T-helper 2 cell treated with Interferon-gamma antibody and Interleukin-4, amounts not matched to agents 5 μg/mL and 100 μg/mL, for 36 hours (primary cell): ENCODE measurements around the gene PUSL1.

ENCODE experiments used
- DNase-seq: peaks from one replicate; pipeline ENCODE4 v3.0.0; 2021; ENCODE audit warnings: low spot score
- H3K27ac Mint-ChIP-seq: one replicate; pipeline ENCODE4 v1.8.0; 2021; ENCODE audit warnings: mild to moderate bottlenecking, mixed read lengths
- H3K27me3 Mint-ChIP-seq: one replicate; pipeline ENCODE4 v1.8.0; 2021; ENCODE audit warnings: low read depth, mixed read lengths
- H3K36me3 Mint-ChIP-seq: one replicate; pipeline ENCODE4 v1.8.0; 2021; ENCODE audit warnings: low read depth, mixed read lengths
- H3K4me1 Mint-ChIP-seq: one replicate; pipeline ENCODE4 v1.8.0; 2021; ENCODE audit warnings: low read depth, mixed read lengths
- H3K4me3 Mint-ChIP-seq: one replicate; pipeline ENCODE4 v1.8.0; 2022; ENCODE audit warnings: mild to moderate bottlenecking, moderate library complexity, mixed read lengths
- H3K9me3 Mint-ChIP-seq: one replicate; pipeline ENCODE4 v1.8.0; 2021; ENCODE audit warnings: mixed read lengths

PUSL1 gene, protein sequence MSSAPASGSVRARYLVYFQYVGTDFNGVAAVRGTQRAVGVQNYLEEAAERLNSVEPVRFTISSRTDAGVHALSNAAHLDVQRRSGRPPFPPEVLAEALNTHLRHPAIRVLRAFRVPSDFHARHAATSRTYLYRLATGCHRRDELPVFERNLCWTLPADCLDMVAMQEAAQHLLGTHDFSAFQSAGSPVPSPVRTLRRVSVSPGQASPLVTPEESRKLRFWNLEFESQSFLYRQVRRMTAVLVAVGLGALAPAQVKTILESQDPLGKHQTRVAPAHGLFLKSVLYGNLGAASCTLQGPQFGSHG

DNA sequence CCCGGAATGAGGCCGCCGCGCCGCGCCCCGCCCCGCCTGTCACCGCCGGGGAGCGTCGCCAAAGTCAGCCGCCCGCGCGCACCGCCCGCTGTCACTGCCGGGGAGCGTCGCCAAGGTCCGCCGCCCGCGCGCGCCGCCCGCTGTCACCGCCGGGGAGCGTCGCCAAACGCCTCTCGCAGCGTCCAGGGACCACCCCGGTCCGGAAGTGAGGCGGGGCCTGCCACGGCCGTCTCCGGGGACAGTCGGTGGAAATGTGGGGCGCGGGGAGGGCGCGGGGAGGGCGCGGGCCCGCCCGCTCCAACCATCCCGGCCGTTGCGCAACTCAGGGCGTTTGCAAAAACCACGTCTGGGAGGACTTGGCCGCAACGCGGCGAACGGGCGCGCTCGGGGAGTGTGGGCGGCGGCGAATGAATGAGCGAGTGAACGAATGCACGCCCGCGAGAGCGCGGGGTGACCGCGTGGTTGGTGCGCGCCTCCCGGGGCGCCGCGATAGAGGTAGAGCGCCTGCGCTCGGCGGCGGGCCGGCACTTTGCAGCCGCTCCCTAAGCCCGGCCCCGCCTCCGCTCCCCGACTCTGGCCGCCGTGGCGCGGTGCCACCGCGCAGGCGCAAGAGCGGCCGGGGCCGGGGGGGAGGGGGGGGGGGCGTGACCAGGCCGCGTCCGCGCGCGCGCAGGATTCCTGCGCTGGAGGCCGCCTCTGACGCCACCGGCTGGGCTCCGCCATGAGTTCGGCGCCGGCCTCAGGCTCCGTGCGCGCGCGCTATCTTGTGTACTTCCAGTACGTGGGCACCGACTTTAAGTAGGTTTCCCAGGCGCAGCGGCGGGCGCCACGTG, at the start of gene PUSL1, which contains the start of gene ACAP3:
PUSL1 (plus strand) TSS at position 675 of the 833 bp plus-strand sequence; CDS start at position 722, 47 bp downstream.
ACAP3 (minus strand) TSS at position 8 of the 833 bp plus-strand sequence. CDS start 115 bp downstream, outside the sequence.
- Mint-ChIP-seq H3K27me3 (no peaks in the 10 kb centered on the region), H3K4me1 (peaks cover 13% of the 10 kb centered on the region), H3K36me3 (peaks cover 1% of the 10 kb centered on the region), H3K9me3 (no peaks in the 10 kb centered on the region), H3K4me3 (peak within 1 kb of the TSS; percentile 89), H3K27ac (peak within 1 kb of the TSS; percentile 84)
- peak; percentile 92 for DNase-seq

DNA sequence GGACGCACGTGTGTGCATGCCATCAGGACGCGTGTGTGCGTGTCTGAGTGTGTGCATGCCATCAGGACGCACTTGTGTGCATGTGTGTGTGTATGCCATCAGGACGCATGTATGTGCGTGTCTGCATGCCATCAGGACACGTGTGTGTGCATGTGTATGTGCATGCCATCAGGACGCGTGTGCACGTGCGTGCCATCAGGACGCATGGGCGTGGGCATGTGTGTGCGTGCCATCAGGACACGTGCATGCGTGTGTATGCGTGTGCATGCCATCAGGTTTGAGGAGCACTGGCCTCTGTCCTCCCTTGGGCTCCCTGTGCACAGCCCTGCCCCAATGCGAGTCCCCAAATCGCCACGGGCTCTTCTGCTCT, 49.3 kb upstream of the PUSL1 start:
- H3K27ac Mint-ChIP-seq: no peak overlapping the region
- no peak for DNase-seq
- H3K27me3 Mint-ChIP-seq: no peaks in the 10 kb centered on the region
- no peak overlapping the region for H3K4me3 Mint-ChIP-seq
- H3K36me3 Mint-ChIP-seq: peaks cover 44% of the 10 kb centered on the region
- H3K4me1 Mint-ChIP-seq: peaks cover 5% of the 10 kb centered on the region
- H3K9me3 Mint-ChIP-seq: no peaks in the 10 kb centered on the region

DNA sequence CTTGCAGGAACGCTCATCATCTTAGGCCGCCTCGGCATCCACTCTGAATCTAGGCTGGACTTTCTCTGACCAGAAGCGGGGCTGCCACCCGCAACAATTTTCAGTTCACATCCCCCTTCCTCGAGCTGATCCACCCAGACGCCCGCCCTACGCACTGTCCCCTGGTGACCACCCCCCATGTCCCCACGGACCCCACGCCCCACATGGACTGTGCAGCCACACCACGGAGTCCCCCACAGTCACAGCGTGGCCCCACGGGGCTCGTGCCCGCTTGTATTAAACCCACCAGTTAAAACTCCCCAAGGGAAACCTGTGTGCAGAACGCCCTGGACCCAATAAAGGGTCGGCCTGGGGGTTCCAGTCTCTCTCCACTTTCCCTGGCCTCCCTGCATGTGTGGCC, 48.9 kb upstream of the PUSL1 start:
- H3K9me3 Mint-ChIP-seq: no peaks in the 10 kb centered on the region
- H3K36me3 Mint-ChIP-seq: peaks cover 43% of the 10 kb centered on the region
- no peak overlapping the region for H3K4me3 Mint-ChIP-seq
- peak overlapping the region; percentile 45 for H3K27ac Mint-ChIP-seq
- DNase-seq: no peak
- H3K27me3 Mint-ChIP-seq: no peaks in the 10 kb centered on the region
- H3K4me1 Mint-ChIP-seq: peaks cover 5% of the 10 kb centered on the region

DNA sequence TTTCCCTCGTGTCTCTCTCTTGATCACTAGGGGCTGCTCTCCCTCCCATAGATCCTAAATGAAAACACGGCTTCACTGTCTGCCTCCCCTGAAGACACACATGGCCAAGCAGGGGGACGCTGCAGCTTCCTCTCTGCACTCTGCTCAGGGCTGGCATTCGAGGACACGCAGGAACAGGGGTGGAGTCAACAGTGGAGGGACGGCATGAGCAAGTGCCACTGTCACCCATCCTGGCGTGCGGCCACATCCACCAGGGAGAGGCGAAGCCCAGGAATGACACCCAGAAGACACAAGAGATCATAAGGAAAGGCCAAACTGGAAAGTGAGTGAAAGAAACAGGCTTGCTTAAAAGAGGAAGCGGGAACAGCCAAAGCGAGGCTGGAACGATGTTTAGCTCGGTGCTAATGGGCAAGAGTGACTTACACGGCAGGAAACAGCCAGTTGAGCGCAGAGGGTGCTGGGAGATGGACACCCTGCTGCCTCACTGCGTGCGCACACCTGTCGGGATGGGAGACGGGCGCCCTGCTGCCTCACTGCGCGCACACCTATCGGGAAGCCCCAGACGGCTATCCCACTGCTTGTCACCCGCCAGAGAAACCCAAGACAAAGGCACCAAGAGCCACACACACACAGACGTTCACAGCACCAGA, 48.3 kb upstream of the PUSL1 start:
- Mint-ChIP-seq H3K4me3 (no peak overlapping the region), H3K27me3 (no peaks in the 10 kb centered on the region), H3K4me1 (peaks cover 5% of the 10 kb centered on the region), H3K9me3 (no peaks in the 10 kb centered on the region), H3K27ac (peak overlapping the region; percentile 45), H3K36me3 (peaks cover 38% of the 10 kb centered on the region)
- no peak for DNase-seq

DNA sequence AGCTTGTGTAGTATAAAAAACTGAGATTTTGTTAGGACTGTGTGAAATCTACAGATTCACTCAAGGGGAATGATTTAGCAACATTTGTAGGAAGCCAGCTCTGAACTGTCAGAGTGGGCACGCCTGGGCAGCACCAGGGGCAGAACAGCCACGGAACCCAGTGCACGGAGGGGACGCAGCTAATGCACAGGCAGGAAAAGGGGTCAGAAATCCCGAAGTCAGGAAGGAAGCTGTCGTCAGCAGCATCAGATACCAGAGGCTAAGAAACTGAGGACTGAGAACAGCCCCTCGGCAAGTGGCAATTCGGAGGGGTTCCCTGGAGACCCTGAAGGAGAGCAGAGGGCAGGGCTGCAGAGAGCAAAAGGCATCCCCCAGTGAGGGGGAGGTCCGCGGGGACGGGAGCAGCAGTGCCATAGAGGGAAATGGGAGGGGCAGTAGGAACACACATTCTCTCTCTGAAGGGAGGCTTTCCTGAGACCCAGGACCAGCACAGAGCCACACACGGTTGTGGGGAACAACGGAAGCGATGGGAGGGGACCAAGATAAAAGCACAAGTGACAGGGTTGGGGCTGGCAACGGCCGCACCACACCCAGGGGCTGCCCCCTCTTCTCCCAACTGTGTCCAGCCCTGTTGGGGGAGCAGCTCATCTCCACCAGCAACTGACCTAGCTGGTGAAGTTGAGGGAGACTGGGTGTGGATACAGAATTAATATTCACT, 47.4 kb upstream of the PUSL1 start:
- Mint-ChIP-seq H3K27me3 (no peaks in the 10 kb centered on the region), H3K27ac (peak overlapping the region; percentile 55), H3K4me1 (peaks cover 5% of the 10 kb centered on the region), H3K36me3 (peaks cover 42% of the 10 kb centered on the region), H3K4me3 (peak overlapping the region; percentile 37), H3K9me3 (no peaks in the 10 kb centered on the region)
- DNase-seq: no peak

DNA sequence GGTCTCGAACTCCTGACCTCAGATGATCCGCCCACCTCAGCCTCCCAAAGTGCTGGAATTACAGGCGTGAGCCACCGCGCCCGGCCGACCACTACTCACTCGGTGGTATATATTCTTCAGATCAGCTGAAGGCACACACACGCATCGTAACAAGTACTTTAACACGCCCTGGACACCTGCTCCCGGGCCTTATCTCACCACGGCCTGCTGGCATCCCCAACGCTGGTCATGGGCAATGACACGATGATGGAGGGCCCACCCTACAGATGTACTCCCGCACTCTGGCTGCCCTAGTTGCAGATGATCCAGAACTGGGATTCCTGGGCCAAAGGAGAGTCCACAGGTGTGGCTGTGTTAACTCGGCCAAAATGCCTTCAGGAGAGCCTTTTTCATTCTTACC, 46.3 kb upstream of the PUSL1 start:
- no peaks in the 10 kb centered on the region for H3K9me3 Mint-ChIP-seq
- peaks cover 41% of the 10 kb centered on the region for H3K36me3 Mint-ChIP-seq
- H3K27me3 Mint-ChIP-seq: no peaks in the 10 kb centered on the region
- DNase-seq: no peak
- no peak overlapping the region for H3K4me3 Mint-ChIP-seq
- H3K27ac Mint-ChIP-seq: no peak overlapping the region
- H3K4me1 Mint-ChIP-seq: peaks cover 5% of the 10 kb centered on the region

DNA sequence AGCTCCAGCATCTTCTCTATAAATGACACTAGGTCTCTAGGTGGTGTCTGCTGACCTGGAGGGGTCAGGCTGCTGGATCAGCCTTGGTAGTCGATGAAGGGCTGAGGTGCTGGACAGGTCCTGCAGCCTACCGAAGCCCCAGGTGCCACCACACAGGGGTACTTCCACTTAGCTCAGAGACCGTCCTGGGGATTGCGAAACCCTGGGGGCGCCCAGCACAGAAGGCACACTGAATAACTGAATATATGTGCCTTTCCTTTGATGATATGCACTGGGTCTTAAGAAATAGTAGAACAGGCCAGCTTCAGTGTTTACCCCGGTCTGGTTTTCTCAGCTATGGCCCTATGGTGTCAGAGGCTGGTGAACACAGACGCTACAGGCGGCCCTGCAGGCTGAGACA, 45.6 kb upstream of the PUSL1 start:
- no peaks in the 10 kb centered on the region for H3K27me3 Mint-ChIP-seq
- peaks cover 4% of the 10 kb centered on the region for H3K4me1 Mint-ChIP-seq
- no peak for DNase-seq
- H3K4me3 Mint-ChIP-seq: no peak overlapping the region
- no peak overlapping the region for H3K27ac Mint-ChIP-seq
- H3K9me3 Mint-ChIP-seq: no peaks in the 10 kb centered on the region
- H3K36me3 Mint-ChIP-seq: peaks cover 42% of the 10 kb centered on the region

DNA sequence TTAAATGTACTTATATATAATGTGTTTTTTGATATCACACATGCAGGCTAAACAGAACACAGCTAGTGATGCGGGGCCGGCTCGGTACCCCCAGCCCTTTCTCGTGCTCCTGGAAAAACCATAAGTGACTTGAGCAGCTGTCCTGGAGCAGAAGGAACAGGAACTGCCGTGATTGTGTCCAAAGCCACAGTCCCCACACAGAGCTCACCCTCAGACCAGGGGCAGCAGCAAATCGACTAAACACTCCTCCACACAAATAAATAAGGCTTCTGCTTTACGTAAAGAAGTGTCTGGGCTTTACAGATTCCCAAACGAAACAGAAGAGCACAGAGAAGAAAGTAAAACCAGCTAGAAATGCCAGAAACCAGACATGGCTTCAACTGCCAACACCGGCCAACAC, 44.4 kb upstream of the PUSL1 start:
- peaks cover 2% of the 10 kb centered on the region for H3K4me1 Mint-ChIP-seq
- H3K36me3 Mint-ChIP-seq: peaks cover 40% of the 10 kb centered on the region

DNA sequence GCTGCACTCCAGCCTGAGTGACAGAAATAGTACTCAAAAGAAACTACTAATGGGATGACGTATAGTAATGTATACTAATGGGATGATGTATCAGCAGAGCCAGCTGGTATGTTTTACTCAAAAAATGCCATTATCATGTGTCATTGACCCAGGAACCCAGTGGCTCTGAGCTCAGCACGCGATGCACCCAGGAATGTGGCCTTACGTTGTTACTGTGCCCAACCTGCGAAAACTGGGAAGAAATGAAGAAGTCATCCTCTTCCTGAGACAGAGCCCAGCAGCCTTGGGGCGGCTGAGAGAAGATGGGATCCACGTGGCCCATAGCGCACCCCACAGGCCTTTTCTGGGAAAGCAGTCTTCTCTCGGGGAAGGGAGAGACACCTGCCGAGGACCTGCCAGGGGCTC, 43.5 kb upstream of the PUSL1 start:
- Mint-ChIP-seq H3K4me3 (no peak overlapping the region), H3K27me3 (no peaks in the 10 kb centered on the region), H3K4me1 (peaks cover 2% of the 10 kb centered on the region), H3K27ac (no peak overlapping the region), H3K9me3 (no peaks in the 10 kb centered on the region), H3K36me3 (peaks cover 35% of the 10 kb centered on the region)
- no peak for DNase-seq

More for the DNA sequence above, 44.4 kb upstream of the PUSL1 start:
- H3K9me3 Mint-ChIP-seq: no peaks in the 10 kb centered on the region
- DNase-seq: no peak
- H3K27me3 Mint-ChIP-seq: no peaks in the 10 kb centered on the region
- H3K4me3 Mint-ChIP-seq: no peak overlapping the region
- no peak overlapping the region for H3K27ac Mint-ChIP-seq

DNA sequence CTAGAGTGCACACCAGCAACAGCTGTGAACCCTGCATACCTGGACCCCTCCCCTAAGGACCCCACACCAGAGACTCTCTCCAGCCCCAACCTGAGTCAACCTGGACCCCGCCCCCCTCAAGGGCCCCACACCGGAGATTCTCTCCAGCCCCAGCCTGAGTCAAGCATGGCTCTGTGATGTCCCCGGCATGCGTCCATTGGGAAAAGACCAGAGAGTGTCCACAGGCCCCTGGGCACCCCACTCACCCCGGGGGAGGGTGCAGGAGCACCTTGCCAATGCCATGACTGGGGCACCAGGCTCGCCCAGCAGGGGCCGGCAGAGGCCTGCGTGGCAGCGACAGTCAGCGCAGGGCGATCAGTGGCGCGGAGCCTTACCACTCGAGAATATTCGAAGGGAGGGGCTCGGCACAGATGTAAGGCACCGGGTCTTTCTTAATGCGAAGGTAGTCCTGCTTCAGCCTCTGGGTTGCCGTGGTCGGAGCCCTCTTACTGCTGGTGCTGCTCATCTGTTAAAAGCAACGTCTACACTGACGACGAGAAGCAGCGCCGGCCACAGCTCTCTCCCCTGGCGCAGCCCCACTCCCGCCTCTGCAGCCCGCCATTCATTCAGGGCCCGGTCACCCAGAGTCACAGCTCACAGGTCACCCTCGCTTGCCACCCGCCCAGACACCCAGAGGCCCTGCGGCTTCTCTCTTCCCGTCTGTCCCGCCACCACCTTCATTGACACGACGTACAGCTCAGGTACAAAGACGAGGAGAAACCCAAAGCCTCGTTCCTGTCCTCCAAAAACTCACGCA, 40.7 kb upstream of the PUSL1 start:
- Mint-ChIP-seq H3K36me3 (peaks cover 34% of the 10 kb centered on the region), H3K9me3 (no peaks in the 10 kb centered on the region), H3K4me1 (peaks cover 24% of the 10 kb centered on the region), H3K27ac (no peak overlapping the region), H3K4me3 (no peak overlapping the region), H3K27me3 (no peaks in the 10 kb centered on the region)
- no peak for DNase-seq

DNA sequence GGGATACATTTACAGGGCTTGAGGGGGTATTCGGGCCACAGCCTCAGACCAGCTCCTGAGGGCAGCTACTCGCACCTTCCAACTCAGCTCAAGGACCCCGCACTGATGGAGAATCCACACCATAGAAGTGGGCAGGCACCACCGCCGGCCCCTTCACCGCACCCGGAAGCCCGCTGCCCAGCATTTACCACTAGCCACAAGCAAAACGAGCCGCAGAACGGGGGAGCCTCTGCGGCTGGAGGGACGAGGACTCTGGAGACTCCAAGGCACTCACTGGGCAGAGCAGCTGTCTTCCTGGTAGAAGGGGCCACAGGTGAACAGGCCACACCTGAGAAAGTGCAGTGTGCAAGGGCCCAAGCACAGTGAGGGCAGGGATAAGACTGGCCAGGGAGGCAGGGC, 40.1 kb upstream of the PUSL1 start:
- Mint-ChIP-seq H3K36me3 (peaks cover 34% of the 10 kb centered on the region), H3K4me3 (no peak overlapping the region), H3K27ac (no peak overlapping the region), H3K9me3 (no peaks in the 10 kb centered on the region), H3K4me1 (peaks cover 26% of the 10 kb centered on the region), H3K27me3 (no peaks in the 10 kb centered on the region)
- DNase-seq: no peak

DNA sequence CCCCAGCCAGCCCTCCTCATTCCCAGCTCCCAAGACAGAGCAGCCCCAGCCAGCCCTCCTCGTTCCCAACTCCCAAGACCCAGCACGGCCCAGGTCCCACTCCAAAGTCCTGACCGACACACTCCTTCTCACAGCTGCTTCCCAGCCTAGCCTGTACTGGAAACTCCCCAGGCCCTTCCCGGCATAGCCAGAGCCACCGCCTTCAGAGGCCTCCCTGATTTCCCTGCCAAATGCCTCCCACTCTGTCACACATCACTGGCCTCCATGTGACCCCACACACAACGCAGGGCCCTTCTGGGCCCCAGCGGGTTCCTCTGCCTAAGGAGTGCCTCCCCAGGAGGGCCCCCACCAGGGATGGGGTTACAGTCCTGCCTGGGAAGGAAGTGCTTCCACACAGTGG, 37.6 kb upstream of the PUSL1 start:
- Mint-ChIP-seq H3K27ac (peak overlapping the region; percentile 27), H3K4me3 (peak overlapping the region; percentile 71), H3K4me1 (peaks cover 26% of the 10 kb centered on the region), H3K9me3 (no peaks in the 10 kb centered on the region), H3K27me3 (no peaks in the 10 kb centered on the region), H3K36me3 (peaks cover 30% of the 10 kb centered on the region)
- no peak for DNase-seq
